Pericardium fibroblast (primary cell): Measurements from ENCODE around the gene SMAD1. TPM values are rescaled to one million over a fixed set of nuclear protein-coding genes. Genes with fewer than 3 reads are reported as not detected.

Experiments used
- total RNA-seq: library from RNA; depleted of rRNA; stranded (reverse); fragments of >200 nt; gene quantifications from 2 replicates; pipeline ENCODE4 v1.2.3, GENCODE V29; 2015

The SMAD1 gene
- 18.2 and 19.8 TPM in 2 replicates for total RNA-seq

DNA sequence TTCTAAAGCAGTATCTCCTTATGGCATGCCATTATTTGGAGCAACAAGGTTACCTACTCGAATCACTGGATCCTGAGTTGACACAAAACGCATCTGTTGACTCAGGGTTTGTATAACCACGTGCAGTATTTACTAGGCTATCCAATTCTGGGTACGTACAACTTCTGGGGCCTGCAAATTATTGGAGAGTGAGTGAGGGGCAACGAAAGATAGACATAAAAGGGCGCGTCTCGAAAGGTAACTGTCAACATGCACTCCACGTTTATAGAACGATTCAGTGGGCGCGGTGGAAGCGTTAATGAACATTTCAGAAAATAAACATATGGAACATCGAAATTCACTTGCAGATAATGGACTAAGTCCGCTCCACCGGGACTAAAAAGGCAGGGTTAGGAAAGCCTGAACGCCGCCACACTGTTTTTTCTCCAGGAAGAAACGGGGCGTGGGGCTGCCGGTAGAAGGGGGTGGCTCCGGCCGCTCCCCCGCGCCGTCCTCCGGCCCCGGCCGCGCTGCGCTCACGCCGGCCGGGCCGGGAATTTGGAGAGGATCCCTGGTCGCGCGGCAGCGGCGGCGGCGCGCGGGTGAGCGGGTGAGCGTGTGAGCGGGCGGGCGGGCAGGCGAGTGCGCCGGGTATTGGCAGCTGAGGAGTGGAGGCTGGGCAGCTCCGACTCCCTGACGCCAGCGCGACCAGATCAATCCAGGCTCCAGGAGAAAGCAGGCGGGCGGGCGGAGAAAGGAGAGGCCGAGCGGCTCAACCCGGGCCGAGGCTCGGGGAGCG, at the start of gene SMAD1:
Gene SMAD1 (plus strand): TSS at position 690 of the 778 bp plus-strand sequence. CDS start 32,761 bp downstream, outside the sequence.

Other genes with a start within 250 kb of the SMAD1 start
- gene MMAA, start 137.5 kb downstream of the SMAD1 start, total RNA-seq: 2.7 and 6.2 TPM in 2 replicates
- gene C4orf51, start 198.3 kb downstream of the SMAD1 start, total RNA-seq: not detected in 2 replicates